ENCODE results near the gene PAPSS1.

PAPSS1 gene

DNA sequence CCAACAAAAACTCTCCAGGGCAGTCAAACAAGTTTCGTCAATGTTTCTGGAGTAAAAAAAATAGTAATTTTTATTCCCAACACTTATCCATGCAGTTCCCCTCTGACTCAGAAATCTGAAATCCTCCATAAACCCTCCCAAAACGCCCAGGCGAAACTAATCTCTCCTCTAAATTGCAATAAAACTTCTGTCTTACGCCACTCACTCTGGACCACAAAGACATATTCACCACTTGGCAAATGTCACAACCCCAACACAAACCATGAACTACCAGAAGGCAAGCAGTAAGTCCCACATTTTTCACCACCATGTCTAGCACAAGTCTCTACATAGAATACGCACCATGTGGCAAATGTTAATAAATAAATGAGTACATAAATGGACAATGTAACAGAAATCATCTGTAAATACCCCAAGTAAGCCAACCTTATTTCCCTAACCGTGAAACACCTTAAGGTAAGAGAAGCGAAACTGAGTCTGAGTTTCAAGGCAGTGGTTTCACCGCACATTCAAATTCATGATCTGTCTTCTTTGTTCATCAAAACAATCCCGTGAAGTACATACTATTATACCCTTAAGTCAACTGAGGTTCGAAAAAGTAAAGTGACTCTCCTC, 1.6 kb downstream of the PAPSS1 start:
- TF ChIP-seq, protein P1, sequence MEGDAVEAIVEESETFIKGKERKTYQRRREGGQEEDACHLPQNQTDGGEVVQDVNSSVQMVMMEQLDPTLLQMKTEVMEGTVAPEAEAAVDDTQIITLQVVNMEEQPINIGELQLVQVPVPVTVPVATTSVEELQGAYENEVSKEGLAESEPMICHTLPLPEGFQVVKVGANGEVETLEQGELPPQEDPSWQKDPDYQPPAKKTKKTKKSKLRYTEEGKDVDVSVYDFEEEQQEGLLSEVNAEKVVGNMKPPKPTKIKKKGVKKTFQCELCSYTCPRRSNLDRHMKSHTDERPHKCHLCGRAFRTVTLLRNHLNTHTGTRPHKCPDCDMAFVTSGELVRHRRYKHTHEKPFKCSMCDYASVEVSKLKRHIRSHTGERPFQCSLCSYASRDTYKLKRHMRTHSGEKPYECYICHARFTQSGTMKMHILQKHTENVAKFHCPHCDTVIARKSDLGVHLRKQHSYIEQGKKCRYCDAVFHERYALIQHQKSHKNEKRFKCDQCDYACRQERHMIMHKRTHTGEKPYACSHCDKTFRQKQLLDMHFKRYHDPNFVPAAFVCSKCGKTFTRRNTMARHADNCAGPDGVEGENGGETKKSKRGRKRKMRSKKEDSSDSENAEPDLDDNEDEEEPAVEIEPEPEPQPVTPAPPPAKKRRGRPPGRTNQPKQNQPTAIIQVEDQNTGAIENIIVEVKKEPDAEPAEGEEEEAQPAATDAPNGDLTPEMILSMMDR (IDR thresholded peaks at IDR 0.05), result no peak

DNA sequence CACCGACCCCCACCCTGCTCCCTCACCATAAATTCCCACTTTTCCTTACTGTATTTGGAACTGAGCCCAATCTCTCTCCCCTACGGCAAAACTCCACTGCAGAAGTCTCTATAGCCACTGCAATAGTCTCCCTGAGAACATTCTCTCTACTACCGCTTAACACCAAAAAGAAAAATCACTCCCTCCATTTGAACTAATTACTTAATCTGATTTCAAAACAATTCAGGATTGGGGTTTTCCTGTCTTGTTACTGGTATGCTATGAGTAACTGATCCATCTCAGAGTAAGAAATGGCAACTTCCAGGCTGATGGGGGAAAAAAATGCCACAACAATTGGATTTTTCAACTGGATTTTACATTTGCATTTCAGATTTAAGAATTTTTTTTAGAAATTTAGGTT, 5.8 kb downstream of the PAPSS1 start:
- TF ChIP-seq, protein P1 (IDR thresholded peaks at IDR 0.05), result no peak

DNA sequence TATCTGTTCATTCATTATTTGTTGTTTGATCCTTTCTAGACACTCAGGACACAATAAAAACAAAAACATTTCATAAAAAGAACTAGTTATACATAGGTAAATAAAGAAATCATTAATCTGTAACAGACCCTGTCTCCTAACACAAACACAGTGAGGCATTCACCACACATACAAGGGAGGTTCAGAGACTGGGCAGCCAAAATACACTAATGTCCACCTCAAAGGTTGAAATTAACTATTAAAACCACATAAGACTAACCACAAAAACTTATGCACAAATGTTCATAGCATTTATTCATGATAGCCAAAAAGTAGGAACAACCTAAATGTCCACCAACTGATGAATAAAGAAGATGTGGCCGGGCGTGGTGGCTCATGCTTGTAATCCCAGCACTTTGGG, 7.8 kb downstream of the PAPSS1 start:
- TF ChIP-seq, protein P1 (IDR thresholded peaks at IDR 0.05), result no peak

DNA sequence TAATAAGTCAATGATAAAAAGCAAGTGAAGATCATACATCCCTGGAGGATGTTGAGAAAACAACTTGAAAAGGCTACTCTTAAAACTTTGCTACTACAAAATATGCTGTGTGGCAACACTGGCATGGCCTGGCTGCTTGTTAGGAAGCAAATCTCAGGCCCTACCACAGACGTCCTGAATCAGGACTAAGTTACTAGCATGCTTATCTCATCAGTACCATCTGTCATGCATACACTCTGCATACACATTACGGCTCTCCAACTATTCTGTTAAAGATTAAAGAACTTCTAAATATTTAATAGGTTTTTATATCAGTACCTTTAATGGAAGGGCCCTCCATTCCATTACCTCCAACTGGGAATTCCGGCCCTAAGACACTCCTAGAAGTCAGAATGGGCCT, 8.2 kb downstream of the PAPSS1 start:
- TF ChIP-seq, protein P1 (IDR thresholded peaks at IDR 0.05), result no peak

DNA sequence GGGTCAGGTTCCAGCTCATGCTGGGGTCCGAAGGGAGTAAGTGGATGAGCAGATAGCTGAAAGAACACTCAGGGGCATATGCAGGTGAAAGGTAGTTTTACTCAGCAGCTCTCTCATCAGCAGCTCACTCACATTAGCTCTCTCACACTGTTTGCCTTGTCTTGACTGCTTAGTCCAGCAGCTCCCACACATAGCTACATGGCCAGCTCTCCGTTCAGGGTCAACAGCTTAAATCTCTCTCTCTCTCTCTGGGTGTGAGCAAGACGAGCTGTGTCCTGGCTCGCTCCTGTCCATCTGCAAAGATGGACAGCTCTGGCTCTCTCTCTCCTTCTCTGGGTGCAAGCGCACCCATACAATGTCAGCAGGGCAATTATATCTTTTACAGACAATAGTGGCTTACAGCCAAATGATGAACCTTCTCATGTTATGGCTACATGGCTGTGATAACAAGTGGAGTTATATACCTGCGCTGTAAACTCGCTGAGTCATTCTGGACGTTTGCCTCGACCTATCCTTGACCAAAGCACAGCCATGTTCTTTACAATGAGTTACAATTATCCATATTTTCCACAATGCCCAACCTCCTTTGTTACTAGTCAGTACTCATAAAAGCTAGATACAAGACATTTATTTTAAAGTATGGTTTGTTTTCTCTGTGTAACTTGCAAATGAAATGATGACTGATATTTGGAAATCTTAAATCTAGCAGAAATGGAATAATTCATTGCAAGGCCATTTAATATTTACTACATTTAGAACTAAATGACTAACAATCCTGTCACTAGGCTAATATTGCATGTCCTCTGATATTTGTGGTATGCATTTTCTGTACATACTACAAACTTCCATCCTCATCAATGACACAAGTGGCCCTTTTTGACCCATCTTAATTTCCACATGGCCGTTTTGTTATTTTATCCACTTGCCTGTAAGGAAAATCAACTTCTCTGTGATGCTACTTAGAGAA, 9.3 kb downstream of the PAPSS1 start:
- TF ChIP-seq, protein P1 (IDR thresholded peaks at IDR 0.05), result no peak

DNA sequence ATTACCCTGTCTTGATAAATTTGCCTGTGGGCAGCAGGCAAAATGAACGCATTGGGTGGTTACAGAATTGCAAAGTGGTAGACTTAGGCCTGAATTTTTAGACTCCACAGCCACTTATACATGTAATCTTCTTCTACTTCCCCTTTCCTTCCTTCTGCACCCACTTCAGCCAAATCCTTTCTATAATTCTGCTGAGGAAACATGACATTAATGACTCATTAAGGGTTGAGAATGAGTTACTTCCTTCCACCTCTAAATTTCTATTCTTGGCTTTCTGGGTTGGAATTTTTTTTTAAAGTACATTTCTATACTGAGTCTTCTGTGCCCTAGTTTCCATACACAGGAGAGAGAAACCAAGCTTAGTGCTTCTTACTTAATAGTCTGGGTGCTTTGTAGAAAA, 10.1 kb downstream of the PAPSS1 start:
- TF ChIP-seq, protein P1 (IDR thresholded peaks at IDR 0.05), result no peak

DNA sequence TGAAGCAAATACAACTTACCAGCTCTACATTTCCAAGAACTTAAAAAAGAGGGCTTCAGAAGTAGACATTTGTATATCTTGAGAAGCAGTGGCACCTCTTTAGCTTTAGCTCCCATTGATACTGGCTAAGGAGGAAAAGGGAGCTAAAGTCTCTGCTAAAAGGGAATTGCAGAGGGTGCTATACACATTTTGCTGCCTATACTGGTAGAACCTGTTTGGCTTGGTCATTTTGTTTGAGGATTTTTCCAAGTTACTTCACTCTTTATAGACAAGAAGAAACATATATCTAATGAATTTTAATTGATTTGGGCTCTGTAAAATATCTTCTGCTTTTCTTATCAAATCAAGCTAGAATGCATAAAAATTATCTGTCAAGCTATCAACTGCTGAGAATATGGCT, 11.8 kb downstream of the PAPSS1 start:
- TF ChIP-seq, protein P1 (IDR thresholded peaks at IDR 0.05), result no peak

All from LNCAP (cell line).